Measurements from ENCODE around the gene OR10H2. TPM values are rescaled to one million over a fixed set of nuclear protein-coding genes. Genes with fewer than 3 reads are reported as not detected.
"Not testable (repeated sequence)": the region's sequence is repeated elsewhere in the genome, so short reads cannot be mapped to it uniquely, and the experiment has no call there.

OR10H2 gene
- total RNA-seq (2014; rRNA removed), result not detected in 2 replicates
- polyA plus RNA-seq (2012), result not detected

- no peak for DNase-seq (ENCODE audit: low read depth)
Observed at GRCh38 chr19:15727724-15728123, at the start of gene OR10H2. TSS of gene OR10H2 (plus strand) at chr19:15728024. CDS start at chr19:15728044, 20 bp downstream.

GRCh38 chr19:15679089-15679488, 48.7 kb upstream of the OR10H2 start:
- no peak for DNase-seq (ENCODE audit: low read depth)

DNA sequence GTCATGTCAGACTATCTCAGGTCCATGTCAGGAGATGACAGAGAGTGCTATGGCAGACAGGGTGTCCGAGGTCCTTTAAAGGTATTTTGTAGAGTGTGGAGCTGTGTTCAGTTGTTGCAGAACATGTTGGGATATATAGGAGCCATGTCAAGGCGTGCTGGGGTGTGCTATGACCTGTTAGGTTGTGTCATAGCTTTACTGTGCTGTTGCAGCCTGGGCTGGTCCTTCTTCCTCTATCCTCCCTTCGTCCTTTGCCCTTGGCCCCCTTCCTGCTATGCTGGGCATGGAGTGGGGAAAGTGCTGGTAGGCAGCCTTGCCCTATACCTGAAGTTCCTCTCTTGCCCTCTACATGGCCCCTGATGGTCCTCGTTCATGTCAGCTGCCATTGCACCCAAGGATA, 48.0 kb upstream of the OR10H2 start:
- not testable (repeated sequence) for DNase-seq (ENCODE audit: low read depth)

DNA sequence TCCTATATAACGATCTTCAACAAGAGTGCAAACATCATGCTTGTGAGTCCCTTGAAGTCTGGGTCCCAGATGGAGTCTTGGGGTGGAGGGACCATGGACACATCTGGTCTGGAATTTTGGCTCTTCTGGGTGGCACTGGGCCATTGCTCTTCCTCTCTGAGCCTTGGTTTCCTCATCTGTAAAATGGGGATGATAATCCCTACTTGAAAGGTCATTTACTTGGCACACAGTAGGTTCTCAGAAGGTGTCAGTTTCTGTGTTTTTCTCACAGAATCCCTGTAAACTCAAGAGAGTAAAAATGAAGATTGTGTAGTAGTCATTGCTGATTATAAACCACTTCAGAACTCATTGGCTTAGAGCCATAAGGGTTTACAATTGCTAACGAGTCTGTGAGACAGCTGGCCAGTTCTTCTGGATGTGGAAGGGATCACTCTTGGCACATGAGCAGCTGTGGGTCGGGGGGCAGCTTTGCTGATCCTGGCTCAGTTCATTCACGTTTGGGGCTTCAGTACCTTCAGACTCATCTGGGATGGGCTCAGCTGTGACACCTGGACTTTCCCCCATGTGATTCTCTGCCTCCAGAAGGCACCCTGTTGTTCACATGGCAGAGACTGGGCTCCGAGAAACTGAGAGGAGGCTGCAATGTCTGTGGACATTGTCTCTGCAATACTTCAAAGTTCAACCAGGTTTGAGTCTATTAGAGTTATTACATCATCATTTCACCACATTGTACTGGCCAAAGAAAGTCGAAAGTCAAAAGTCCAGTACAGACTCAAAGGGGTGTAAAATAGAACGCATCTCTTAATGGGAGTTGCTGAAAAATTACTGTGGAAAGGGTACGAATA, 47.1 kb upstream of the OR10H2 start:
- no peak for DNase-seq (ENCODE audit: low read depth)

DNA sequence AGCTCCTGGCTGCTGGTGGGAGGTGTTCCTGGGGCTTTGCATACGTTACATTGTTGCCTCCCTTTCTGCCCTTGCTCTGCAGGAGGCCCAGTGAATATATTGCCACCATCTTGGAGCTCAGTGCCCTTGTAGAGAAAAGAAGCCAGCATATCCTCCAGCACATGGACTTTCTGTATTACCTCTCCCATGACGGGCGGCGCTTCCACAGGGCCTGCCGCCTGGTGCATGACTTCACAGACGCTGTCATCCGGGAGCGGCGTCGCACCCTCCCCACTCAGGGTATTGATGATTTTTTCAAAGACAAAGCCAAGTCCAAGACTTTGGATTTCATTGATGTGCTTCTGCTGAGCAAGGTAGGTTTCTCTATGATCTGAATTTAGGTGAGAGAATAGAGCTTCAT, 44.4 kb upstream of the OR10H2 start:
- no peak for DNase-seq (ENCODE audit: low read depth)

- no peak for DNase-seq (ENCODE audit: low read depth)
Observed at GRCh38 chr19:15684828-15685227, 43.0 kb upstream of the OR10H2 start.

DNA sequence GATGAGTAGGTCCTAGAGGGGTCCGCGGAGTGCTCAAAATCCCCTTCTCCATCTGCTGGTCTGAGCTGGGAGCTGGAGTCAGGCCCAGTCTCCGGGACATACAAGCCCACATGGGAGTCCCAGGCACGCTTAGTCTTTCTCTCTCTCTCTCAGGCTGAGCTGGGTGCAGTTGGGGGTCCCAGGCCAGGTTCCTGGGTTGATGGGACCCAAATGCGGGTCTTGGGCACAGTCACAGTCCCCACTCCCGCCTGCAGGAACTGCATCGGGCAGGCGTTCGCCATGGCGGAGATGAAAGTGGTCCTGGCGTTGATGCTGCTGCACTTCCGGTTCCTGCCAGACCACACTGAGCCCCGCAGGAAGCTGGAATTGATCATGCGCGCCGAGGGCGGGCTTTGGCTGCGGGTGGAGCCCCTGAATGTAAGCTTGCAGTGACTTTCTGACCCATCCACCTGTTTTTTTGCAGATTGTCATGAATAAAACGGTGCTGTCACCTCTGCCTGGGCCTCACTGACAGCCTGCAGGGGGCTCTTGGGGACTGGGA, 31.1 kb upstream of the OR10H2 start:
- no peak for DNase-seq (ENCODE audit: low read depth)

- DNase-seq (ENCODE audit: low read depth), result no peak
Observed at GRCh38 chr19:15701757-15702533, 25.9 kb upstream of the OR10H2 start.

DNA sequence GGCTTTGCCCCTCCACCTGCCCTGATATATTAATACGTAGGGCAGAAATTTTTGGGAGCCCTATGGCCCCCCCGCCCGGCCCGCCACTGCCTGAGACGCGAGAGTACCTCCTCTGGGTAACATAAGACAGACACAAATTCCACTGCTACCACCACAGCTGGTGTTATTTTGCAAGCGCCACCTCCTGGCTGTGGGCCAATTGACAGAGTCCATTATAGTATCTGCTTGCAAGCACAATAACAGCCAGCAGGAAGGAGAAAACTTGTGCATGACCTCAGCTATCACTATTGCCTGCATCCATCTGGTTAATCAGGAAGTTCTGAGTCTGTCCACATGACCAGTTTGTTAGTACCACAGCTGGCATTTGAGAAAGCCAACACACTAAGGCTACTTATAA, 25.3 kb upstream of the OR10H2 start:
- peak; percentile 9 for DNase-seq (ENCODE audit: low read depth)

GRCh38 chr19:15714638-15715037, 13.2 kb upstream of the OR10H2 start:
- no peak for DNase-seq (ENCODE audit: low read depth)

DNA sequence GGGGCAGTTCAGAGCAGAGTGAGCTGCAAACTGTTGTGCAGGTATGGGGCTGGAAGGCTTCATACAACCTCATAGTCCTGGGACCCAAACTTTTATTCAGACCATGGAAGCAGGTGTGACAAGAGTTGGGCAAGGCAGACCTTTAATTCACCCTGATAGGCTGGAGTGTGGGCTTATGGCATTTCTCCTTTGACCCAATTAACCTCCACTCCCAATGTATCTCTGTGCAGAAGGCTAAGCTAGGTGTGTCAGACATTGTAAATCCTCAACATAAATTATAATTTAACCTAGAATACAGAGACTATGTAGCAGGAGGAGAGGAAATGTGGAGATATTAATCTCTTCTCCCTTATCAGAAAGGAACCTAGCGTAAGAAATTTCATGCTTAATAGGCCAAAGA, 12.2 kb upstream of the OR10H2 start:
- DNase-seq (ENCODE audit: low read depth), result no peak

DNA sequence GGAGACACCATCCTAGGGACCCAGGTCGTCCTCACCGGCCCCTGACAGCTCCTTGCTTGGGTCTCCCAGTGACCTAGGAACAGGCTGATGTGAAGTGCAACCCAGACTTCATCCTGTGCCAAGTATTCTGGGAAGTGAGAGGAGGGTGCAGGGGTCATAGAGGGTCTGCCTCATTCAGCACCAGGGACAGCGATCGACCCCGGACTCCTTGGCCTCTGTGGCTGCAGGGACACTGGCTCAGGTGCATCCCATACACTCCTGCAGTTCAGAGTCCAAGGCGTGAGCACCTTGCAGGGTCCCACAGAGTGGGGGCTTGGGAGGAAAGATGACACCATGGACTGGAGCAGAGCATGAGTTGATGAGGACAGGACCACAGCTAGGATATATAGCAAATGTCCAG, 10.0 kb upstream of the OR10H2 start:
- DNase-seq (ENCODE audit: low read depth), result no peak

DNA sequence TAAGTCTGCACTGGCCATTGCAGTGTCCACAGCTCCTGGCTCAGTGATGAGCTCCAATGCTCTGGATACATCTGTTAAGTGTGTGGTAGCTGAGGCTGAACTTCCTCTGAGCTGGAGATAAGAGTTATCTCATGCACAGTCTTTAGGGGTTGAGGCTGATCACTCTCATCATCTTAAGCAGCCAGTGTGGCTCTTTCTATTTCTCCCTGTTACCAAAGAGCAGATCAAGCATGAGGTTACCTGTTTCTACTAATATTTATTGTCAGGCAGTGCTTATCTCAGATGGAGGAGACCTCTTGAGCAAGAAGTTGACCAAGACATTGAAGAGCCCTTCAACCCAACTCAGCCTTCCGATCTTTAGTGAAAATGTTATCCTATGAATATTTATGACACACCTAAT, 6.6 kb upstream of the OR10H2 start:
- DNase-seq (ENCODE audit: low read depth), result no peak

GRCh38 chr19:15722956-15723355, 4.9 kb upstream of the OR10H2 start:
- no peak for DNase-seq (ENCODE audit: low read depth)

DNA sequence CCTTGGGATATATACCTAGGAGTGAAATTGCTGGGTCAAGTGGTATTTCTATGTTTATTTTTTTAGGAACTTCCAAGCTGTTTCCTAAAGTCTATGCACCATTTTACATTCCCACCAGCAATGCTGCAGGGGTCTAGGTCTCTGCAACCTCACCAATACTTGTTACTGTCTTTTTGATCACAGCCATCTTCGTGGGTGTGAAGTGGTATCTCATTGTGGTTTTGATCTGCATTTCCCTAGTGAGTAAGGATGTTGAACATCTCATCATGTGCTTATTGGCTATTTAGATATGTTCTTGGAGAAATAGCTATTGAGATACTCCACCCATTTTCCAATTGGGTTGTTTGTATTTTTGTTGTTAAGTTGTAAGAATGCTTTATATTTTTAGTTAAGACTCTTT, 2.7 kb downstream of the OR10H2 start:
- DNase-seq (ENCODE audit: low read depth), result no peak

DNA sequence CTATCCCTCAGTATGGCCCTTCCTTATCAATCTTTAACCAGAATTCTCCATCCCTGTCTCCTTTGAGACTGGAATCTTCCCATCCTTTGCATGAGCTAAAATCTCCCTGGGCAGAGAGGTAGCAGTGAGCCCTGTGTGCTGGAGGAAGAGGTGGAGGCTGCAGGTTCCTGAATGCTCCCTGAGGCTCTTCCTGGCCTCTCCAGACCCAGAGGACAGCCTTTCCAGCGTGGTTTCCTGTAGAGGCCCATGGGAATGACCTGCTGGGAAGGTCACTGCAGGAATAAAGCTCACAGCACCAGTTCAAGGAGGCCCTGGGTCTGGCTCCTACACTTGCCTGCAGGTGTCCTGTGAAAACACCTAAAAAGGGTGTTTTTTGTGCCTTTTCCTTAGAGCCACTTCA, 4.6 kb downstream of the OR10H2 start:
- DNase-seq (ENCODE audit: low read depth), result no peak

DNA sequence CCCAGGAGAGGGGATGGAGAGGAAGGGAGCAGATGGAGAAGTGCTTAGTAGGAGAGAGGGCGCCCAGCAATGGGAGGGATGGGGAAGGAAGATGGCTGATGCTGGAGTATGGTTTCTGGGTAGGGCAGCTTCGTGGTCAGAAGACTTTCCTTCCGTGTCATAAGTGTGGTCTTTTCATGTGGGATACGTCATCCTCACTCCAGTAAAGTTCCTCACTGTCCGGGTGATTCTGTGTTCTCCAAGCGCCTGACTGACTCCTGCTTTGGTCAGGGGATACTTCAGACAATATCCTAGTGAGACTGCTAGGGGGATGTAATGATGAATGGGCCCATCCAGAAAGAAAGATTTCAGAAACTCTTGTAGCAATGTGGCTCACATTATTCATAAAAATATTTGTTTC, 6.1 kb downstream of the OR10H2 start:
- no peak for DNase-seq (ENCODE audit: low read depth)

- DNase-seq (ENCODE audit: low read depth), result no peak
Observed at GRCh38 chr19:15737722-15738121, 9.9 kb downstream of the OR10H2 start, which contains the start of gene OR10H3. TSS of gene OR10H3 (plus strand) at chr19:15737985. CDS start at chr19:15741393, 3,408 bp downstream.

GRCh38 chr19:15740785-15741184, 13.0 kb downstream of the OR10H2 start:
- DNase-seq (ENCODE audit: low read depth), result no peak

- no peak for DNase-seq (ENCODE audit: low read depth)
Observed at GRCh38 chr19:15748239-15748638, 20.4 kb downstream of the OR10H2 start.

- DNase-seq (ENCODE audit: low read depth), result no peak
Observed at GRCh38 chr19:15758379-15758778, 30.6 kb downstream of the OR10H2 start.

- DNase-seq (ENCODE audit: low read depth), result no peak
Observed at GRCh38 chr19:15759962-15760565, 32.2 kb downstream of the OR10H2 start.
